Choroid plexus epithelial cell (primary cell): ENCODE measurements around the gene TYW1.
"Not testable (repeated sequence)": the region's sequence is repeated elsewhere in the genome, so short reads cannot be mapped to it uniquely, and the experiment has no call there.

Experiments used
- DNase-seq: peaks from one replicate; pipeline ENCODE4 v3.0.0-alpha.2; 2010; ENCODE audit warnings: low read depth
- H3K4me3 ChIP-seq: 2 replicates; pipeline ENCODE4 v1.5.1; 2011; ENCODE audit warnings: low read depth, mild to moderate bottlenecking, control low read depth, low read length, moderate library complexity
- TF ChIP-seq, protein P1 (sequence below): conservative IDR thresholded peaks from 2 replicates; pipeline ENCODE4 v1.5.1; 2011; ENCODE audit warnings: low read depth, mild to moderate bottlenecking, control low read depth, inconsistent platforms, low read length, moderate library complexity

The TYW1 gene

DNA sequence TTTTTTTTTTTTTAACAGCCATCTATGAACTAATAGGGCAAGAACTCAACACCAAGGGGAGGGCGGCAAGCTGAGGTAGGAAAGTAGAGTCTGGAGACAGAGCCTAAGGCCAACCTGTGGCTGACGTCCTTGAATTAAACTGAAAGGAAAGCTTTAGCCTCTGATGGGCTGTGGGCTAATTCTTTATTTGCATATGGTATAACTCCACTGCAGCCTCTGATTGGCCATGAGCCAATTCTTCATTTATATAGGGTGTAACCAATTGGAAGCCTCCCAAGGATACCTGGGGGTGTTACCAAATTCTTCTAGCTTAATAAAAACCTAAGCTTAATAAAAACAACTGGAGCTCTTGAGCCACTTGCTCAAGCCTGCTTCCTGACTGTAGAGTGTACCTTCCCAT, 10.3 kb downstream of the TYW1 start:
- H3K4me3 ChIP-seq, result no peak overlapping the region
- no peak for DNase-seq
- TF ChIP-seq, protein P1, sequence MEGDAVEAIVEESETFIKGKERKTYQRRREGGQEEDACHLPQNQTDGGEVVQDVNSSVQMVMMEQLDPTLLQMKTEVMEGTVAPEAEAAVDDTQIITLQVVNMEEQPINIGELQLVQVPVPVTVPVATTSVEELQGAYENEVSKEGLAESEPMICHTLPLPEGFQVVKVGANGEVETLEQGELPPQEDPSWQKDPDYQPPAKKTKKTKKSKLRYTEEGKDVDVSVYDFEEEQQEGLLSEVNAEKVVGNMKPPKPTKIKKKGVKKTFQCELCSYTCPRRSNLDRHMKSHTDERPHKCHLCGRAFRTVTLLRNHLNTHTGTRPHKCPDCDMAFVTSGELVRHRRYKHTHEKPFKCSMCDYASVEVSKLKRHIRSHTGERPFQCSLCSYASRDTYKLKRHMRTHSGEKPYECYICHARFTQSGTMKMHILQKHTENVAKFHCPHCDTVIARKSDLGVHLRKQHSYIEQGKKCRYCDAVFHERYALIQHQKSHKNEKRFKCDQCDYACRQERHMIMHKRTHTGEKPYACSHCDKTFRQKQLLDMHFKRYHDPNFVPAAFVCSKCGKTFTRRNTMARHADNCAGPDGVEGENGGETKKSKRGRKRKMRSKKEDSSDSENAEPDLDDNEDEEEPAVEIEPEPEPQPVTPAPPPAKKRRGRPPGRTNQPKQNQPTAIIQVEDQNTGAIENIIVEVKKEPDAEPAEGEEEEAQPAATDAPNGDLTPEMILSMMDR, result no peak

DNA sequence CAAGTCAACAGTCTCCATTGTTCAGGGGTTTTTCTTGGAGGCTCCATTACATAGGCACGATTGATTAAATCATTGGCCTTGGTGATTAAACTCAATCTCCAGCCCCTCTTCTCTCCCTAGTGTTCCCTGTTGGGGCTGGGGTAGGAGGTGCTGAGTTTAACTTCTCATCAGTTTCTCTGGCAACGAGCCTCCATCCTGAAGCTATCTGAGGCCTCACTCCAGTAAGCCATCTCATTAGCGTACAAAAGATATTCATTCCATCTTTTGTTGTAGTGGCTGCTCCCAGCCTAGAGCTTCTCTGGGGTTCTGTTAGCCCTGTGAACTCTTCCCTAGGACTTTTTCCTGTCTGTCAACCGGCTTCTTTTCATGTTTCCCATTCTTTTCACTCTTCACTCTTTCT, 11.6 kb downstream of the TYW1 start:
- TF ChIP-seq, protein P1, result no peak
- no peak overlapping the region for H3K4me3 ChIP-seq
- no peak for DNase-seq

- H3K4me3 ChIP-seq, DNase-seq: not testable (repeated sequence)
These were observed 13.0 kb downstream of the TYW1 start for GRCh38 chr7:67009677-67010076.

DNA sequence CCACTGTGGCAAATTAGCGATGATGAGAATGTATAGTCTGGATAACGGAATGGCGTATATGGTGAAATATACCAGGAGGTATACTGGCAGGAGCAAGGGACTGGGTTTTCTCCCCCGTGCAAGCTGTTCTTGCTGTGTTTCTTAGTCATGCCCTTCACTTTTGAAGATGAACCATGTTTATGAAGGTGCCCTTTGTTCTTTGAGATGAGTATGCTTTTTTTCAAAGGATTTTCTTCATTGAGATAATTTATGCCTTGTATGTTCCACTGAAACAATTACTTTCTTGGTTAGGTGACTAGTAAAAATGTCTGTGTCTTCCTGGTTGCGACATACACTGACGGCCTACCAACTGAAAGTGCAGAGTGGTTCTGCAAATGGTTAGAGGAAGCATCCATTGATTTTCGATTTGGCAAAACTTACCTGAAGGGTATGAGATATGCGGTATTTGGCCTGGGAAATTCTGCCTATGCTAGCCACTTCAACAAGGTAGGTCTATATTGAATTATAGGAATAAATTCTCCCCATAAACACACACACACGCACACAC, 17.5 kb downstream of the TYW1 start:
- not testable (repeated sequence) for H3K4me3 ChIP-seq, DNase-seq

DNA sequence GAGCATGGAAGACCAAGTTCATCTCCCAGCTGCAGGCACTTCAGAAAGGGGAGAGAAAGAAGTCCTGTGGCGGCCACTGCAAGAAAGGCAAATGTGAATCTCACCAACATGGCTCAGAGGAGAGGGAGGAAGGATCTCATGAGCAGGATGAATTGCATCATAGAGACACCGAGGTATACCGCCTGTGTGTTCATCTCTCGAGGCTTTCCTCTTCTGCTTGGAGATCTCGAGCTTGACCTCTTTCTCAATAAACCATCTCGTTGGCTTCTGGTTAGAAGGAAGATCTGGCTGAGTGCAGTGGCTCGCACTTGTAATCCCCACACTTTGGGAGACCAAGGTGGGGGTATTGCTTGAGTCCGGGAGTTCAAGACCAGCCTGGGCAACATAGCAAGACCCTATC, 21.3 kb downstream of the TYW1 start:
- DNase-seq, H3K4me3 ChIP-seq: not testable (repeated sequence)

- no peak overlapping the region for H3K4me3 ChIP-seq
- DNase-seq, result no peak
- TF ChIP-seq, protein P1, result no peak
These were observed 22.3 kb downstream of the TYW1 start for GRCh38 chr7:67018940-67019339.

DNA sequence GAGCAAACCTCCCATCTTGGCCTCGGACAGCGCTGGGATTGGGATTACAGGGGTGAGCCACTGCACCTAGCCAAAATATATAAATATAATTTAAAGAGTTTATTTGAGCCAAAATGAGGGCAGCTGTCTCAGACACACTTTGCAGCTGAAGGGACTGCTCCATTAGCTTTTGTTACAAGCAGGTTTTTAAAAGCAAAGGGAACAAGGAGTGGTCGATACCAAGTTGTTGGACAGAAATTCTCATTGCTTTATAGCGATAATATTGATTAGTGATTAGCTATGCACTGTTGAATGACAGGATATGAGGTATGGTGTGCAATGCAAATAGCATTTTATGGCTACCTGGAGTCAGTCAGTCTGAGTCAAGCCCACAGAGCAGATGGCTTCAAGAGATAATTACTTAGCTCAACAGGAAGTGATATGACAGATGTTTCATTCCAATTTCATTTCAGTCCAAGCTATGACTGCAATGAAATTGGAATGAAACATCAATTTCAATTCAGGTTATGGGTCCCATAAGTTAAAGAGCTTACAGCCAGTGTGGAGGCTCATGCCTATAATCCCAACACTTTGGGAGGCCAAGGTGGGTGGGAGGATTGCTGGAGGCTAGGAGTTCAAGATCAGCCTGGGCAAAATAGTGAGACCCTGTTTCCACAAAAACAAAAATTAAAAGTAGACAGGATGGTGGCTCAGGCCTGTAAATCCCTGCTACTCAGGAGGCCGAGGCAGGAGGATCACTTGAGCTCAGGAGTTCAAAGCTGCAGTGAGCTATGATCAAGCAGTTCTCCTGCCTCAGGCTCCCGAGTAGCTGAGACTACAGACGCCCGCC, 23.1 kb downstream of the TYW1 start:
- no peak overlapping the region for H3K4me3 ChIP-seq
- DNase-seq, result no peak
- TF ChIP-seq, protein P1, result no peak

DNA sequence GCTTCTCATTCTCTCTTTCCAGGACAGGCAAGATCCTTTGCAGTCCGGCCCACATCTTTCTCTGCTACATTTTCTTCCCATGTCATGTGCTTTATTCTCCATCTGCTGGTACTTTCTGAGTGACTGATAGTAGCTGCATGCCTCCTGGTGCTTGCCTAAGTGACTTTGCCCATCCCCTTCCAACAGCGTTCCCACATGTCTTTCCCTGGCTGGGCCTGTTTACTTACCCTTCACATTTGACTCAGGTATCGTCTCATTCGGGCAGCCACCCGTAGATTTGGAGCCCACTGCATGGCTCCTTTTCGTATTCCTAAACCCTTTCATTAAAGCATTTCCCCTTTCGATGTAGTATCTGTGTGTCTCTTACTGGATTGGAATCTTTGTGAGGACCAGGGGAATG, 24.6 kb downstream of the TYW1 start:
- DNase-seq, result no peak
- H3K4me3 ChIP-seq, result no peak overlapping the region

More for the DNA sequence above, 24.6 kb downstream of the TYW1 start:
- TF ChIP-seq, protein P1, result no peak
